AG09309 (cell line): ENCODE results near the gene ZNF784.
A peak's percentile ranks its signal among the peaks of the same experiment; 100 is the strongest.
"Not testable (repeated sequence)": the region's sequence is repeated elsewhere in the genome, so short reads cannot be mapped to it uniquely, and the experiment has no call there.

Source experiments
- DNase-seq: peaks from one replicate; pipeline ENCODE4 v3.0.0-alpha.2; 2010; ENCODE audit warnings: low read depth
- H3K4me3 ChIP-seq: 2 replicates; pipeline ENCODE4 v1.5.1; 2011; ENCODE audit warnings: mild to moderate bottlenecking, low read depth, low read length, moderate library complexity; ENCODE audit not compliant: control insufficient read depth
- TF ChIP-seq, protein P1 (sequence below): IDR thresholded peaks from 2 replicates; pipeline ENCODE4 v1.5.1; 2011; ENCODE audit warnings: mild to moderate bottlenecking, low read depth, low read length, inconsistent platforms; ENCODE audit not compliant: insufficient read depth, control insufficient read depth; ENCODE audit errors: missing control alignments

The ZNF784 gene

DNA sequence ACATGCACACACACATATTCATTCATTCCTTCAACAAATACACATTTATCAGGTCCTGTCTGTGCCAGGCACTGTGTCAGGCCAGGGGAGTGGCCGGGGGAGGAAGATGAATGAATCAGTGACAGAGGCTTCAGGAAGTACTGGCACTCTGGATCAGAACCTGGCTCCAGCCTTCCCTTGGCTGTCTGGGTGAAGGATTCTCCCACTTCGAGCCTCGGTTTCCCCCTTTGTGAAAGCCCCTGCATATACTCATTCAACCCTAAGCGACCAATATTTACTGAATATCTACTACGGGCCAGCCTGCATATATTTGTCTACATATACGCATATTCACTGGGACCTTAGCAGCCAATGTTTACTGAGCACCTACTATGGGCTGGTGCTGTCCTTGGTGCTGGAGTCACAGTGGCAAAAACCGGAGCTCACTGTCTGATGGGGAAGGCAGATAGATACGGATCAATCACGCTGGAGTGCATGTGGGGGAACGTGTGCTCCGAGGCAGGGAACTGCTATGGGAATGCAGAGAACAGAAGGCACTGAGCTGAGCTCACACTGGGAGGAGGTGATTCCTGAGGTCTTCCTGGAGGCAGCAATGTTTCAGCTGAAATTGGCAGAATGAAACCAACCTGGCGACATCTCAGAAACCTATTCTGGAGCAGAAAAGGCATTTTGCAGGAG is 43.1 kb downstream of the ZNF784 start:
- no peak for DNase-seq
- TF ChIP-seq, protein P1, sequence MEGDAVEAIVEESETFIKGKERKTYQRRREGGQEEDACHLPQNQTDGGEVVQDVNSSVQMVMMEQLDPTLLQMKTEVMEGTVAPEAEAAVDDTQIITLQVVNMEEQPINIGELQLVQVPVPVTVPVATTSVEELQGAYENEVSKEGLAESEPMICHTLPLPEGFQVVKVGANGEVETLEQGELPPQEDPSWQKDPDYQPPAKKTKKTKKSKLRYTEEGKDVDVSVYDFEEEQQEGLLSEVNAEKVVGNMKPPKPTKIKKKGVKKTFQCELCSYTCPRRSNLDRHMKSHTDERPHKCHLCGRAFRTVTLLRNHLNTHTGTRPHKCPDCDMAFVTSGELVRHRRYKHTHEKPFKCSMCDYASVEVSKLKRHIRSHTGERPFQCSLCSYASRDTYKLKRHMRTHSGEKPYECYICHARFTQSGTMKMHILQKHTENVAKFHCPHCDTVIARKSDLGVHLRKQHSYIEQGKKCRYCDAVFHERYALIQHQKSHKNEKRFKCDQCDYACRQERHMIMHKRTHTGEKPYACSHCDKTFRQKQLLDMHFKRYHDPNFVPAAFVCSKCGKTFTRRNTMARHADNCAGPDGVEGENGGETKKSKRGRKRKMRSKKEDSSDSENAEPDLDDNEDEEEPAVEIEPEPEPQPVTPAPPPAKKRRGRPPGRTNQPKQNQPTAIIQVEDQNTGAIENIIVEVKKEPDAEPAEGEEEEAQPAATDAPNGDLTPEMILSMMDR: no peak

DNA sequence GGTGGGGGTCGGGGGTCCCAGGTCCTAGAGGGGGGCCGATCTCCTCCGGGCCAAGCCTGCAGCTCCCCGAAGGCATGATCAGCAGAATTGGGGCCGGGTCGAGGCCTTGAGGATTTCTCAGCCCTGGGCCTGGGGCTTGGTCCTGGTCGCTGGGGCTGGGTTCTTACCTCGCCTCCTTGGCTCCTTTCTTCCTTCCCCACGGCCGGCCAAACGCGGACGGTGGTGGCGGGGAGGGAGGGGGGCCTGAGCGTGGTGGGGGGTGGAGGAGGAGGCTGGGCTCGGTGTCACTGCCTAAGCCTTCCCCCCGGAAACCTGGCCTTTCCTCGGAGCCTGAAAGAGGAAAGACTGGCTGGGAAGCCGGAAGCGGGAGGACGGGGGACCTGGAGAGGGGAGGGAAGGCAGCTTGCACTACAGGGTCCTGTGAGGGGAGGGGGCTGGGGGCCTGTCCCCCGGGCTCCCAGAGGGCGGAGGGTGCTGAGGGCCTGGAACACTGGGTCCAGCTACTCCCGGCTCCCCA is 43.7 kb downstream of the ZNF784 start, which contains the start of gene ZNF579:
Gene ZNF579, minus strand, starts transcription at position 221 of the 517 bp plus-strand sequence. CDS start 1,209 bp downstream, outside the sequence.
- peak; percentile 59 for DNase-seq
- TF ChIP-seq, protein P1: no peak
- peak within 1 kb of the TSS; percentile 98 for H3K4me3 ChIP-seq

More for the DNA sequence above, 43.1 kb downstream of the ZNF784 start:
- peak overlapping the region; percentile 98 for H3K4me3 ChIP-seq

DNA sequence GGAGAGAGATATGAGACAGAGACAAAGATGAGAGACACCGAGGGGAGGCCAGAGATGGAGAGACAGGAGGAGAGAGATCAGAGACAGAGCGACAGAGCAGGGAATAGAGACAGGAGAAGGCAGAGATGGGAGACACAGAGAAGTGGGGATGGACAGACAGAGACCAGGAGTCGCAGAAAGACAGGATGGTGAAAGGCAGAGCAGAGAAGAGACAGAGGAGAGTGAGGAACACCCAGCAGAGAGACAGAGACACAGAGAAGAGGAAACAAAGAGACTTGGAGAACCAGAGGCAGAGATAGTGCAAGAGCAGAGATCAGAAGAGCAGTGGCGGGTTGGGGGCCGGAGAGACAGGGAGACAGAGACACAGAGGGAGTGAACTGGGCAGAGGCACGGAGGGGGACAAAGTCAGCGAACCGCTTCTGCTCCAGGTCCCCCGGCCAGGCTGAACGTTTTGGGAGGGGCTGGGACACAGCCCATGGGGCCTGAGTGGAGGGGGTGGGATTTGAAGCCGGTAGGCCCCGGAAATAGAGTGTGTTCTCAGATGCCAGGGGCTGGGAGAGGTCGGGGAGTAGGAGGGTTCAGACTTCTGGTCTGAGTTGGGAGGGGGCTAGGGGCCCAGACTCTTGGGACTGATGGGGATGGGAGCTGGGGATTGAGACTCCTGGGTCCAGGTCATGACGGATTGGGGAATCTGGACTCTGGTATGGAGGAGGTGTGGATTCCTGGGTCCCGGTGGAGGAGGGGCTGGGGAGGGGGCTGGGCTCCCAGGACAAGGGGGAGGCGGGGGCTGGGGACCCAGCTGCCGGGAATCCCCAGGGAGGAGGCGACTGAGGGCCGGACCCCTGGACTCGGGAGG is 44.4 kb downstream of the ZNF784 start:
- no peak for DNase-seq
- peak overlapping the region; percentile 98 for H3K4me3 ChIP-seq
- TF ChIP-seq, protein P1: no peak

DNA sequence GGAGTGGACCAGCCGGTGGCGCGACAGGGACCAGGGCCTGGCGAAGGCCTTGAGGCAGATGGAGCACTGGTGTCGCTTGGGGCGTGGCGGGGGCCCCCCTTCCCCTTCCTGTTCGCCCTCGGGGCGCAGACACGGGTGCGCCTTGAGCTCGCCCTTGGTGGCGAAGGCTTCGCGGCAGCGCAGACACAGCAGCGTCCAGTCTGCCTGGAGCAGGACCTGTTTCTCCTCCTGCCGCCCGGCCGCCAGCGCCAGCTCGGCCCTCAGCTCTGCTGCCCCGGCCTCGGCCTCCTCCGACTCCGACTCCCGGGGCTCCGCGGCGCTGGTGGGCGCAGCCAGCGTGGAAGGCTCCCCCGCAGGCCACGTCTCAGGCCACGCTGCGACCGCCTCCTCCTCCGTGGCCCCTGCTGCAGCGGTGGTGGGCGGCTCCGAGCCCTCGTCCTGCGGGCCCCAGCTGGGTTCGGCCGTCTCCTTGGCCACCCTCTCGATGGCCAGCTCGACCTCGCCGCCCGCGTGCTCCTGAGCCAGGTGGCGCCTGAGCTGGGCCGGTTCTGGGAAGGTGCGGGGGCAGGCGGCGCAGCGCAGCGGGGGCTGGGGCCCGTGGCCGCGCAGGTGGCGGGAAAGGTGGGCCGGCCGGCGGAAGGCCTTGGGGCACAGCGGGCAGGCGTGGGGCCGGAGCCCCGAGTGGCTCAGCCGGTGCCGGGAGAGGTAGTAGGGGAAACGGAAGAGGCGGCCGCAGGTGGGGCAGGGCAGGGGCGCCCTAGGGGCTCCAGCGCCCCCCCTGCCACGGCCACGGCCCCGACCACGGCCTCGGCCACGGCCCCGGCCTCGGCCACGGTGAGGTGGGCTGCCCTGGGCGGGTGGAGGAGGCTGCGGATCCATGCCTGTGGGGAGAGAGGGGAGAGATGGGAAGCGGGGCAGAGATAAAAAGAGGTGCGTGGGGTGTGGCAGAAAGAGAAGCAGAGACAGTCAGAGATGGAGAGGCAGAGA is 45.3 kb downstream of the ZNF784 start:
- H3K4me3 ChIP-seq: peak overlapping the region; percentile 98
- TF ChIP-seq, protein P1: no peak
- no peak for DNase-seq

DNA sequence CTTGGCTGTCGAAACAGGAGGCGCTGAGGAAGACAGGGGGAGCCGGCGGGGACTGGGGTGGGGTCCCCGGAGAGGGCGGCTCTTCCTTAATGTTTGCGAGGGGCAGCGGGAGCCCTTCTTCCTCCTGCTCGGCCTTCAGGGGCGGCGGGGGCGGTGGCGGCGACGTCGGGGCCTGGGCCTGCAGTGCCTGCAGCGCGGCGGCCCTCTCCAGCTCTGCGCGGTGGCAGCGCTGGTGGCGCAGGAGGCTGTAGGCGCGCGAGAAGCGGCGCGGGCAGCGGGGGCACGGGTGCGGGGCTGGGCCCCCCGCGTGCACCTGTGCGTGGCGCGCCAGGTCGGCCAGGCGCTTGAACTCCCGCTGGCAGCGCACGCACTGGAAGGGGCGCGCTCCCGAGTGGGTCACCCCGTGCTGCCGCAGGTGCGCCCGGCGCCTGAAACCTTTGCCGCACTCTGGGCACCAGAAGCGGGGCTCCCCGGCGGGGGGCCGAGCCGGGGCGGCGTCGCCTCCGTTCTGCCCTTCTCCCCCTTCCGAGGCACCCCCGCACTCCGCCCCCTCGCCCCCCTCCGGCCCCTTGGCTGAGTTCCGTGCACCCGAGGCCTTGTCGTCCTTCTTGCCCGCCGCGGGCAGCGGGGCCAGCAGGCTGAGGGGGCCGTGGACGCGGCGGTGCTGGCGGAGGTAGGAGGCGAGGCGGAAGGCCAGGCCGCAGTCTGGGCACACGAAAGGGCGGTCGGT is 46.2 kb downstream of the ZNF784 start:
- no peak for DNase-seq
- no peak overlapping the region for H3K4me3 ChIP-seq
- TF ChIP-seq, protein P1: no peak

DNA sequence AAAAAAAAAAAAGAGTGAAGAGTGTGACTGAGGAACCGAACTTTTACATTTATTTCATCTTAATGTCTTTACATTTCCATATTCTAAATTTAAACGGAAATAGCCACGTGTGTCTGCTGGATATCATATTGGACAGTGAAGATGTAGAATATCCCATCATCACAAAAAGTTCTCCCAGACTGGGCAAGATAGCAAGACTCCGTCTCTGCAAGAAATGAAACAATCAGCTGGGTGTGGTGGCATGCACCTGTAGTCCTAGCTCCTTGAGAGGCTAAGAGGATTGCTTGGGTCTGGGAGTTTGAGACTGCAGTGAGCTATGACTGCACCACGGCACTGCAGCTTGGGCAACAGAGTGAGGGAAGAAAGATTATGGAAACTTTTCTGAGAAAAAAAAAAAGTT is 47.6 kb downstream of the ZNF784 start:
- TF ChIP-seq, protein P1: no peak
- H3K4me3 ChIP-seq: no peak overlapping the region
- DNase-seq: no peak

DNA sequence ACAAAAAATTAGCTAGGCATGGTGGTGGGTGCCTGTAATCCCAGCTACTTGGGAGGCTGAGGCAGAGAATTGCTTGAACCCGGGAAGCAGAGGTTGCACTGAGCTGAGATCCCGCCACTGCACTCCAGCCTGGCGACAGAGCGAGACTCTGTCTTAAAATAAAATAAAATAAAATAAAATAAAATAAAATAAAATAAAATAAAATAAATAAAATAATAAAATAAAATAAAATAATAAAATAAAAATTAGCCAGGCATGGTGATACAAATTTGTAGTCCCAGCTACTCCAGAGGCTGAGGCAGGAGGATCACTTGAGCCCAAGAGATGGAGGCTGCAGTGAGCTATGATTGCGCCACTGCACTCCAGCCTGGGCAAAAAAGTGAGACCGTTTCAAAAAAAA is 50.4 kb downstream of the ZNF784 start:
- not testable (repeated sequence) for DNase-seq, H3K4me3 ChIP-seq
